ENCODE data around the gene JAK1. TPM values are rescaled to one million over a fixed set of nuclear protein-coding genes. Genes with fewer than 3 reads are reported as not detected.

The JAK1 gene
- total and polyA plus RNA-seq, 2 experiments from 2014 or later, result 8.0 to 19.5 TPM

DNA sequence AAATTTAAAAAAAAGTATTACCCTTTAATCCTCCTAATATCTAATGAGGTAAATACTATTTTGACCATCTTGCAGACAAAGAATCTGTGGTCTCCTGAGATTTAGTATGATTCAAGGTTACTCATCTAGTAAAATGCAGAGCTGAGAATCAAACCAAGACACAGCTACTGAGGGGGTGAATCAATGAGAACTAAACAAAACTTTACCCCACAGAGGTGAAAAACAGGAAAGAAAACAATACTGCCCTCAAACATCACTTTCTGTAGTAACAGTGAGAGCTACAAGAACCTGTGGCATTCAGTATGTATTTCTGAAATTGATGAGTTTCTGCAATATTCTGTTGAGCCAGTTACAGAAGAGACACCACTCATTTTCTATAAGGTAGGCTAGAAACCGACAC, 85.1 kb downstream of the JAK1 start:
- no peaks in the 10 kb centered on the region for H3K27me3 ChIP-seq (ENCODE audit: insufficient read depth)
- no peaks in the 10 kb centered on the region for H3K36me3 ChIP-seq (ENCODE audit: insufficient read depth)
- Mint-ChIP-seq H3K36me3 (ENCODE audit: low read depth) (no peaks in the 10 kb centered on the region), H3K27ac (no peak overlapping the region), H3K9me3 (no peaks in the 10 kb centered on the region), H3K27me3 (ENCODE audit: insufficient read depth, low read depth, poor library complexity) (no peaks in the 10 kb centered on the region), H3K4me1 (peaks cover 18% of the 10 kb centered on the region), H3K4me3 (no peak overlapping the region)
- H3F3A ChIP-seq (replicated peaks; ENCODE audit: low read depth), result no peaks in the 10 kb centered on the region
- no peak overlapping the region for H2AFZ ChIP-seq
- ATAC-seq (no peak), DNase-seq (ENCODE audit: low spot score) (no peak)
- TF ChIP-seq, protein P1, sequence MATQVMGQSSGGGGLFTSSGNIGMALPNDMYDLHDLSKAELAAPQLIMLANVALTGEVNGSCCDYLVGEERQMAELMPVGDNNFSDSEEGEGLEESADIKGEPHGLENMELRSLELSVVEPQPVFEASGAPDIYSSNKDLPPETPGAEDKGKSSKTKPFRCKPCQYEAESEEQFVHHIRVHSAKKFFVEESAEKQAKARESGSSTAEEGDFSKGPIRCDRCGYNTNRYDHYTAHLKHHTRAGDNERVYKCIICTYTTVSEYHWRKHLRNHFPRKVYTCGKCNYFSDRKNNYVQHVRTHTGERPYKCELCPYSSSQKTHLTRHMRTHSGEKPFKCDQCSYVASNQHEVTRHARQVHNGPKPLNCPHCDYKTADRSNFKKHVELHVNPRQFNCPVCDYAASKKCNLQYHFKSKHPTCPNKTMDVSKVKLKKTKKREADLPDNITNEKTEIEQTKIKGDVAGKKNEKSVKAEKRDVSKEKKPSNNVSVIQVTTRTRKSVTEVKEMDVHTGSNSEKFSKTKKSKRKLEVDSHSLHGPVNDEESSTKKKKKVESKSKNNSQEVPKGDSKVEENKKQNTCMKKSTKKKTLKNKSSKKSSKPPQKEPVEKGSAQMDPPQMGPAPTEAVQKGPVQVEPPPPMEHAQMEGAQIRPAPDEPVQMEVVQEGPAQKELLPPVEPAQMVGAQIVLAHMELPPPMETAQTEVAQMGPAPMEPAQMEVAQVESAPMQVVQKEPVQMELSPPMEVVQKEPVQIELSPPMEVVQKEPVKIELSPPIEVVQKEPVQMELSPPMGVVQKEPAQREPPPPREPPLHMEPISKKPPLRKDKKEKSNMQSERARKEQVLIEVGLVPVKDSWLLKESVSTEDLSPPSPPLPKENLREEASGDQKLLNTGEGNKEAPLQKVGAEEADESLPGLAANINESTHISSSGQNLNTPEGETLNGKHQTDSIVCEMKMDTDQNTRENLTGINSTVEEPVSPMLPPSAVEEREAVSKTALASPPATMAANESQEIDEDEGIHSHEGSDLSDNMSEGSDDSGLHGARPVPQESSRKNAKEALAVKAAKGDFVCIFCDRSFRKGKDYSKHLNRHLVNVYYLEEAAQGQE (IDR thresholded peaks at IDR 0.05; ENCODE audit: unreplicated experiment), result no peak
- no peaks in the 10 kb centered on the region for H3K79me2 ChIP-seq (replicated peaks; ENCODE audit: insufficient read depth)
- H3K27ac ChIP-seq (ENCODE audit: low read depth), result no peak overlapping the region
- no peaks in the 10 kb centered on the region for H3K9me2 ChIP-seq (ENCODE audit: insufficient read depth)
- H3K4me2 ChIP-seq, result no peak overlapping the region
- H3K4me3 ChIP-seq, result no peak overlapping the region
- no peaks in the 10 kb centered on the region for H4K20me1 ChIP-seq (replicated peaks; ENCODE audit: insufficient read depth)
- H3K4me1 ChIP-seq (ENCODE audit: insufficient read depth), result peaks cover 9% of the 10 kb centered on the region

DNA sequence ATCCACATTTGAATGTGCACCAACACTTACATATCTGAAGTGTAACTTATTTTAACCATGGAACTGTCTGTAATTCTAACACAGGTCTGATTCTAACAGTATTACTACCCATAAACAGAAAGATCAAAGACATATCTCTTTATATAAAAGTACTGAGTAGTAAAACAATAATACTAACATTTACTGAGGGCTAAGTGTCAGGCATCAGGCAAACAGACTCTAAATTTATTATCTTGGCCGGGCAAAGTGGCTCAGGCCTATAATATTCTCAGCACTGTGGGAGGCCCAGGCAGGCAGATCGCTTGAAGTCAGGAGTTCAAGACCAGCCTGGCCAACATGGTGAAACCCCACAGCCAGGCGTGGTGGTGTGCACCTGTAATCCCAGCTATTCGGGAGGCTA, 85.9 kb downstream of the JAK1 start:
- Histone ChIP-seq H3F3A (replicated peaks; ENCODE audit: low read depth) (no peaks in the 10 kb centered on the region), H3K27me3 (ENCODE audit: insufficient read depth) (no peaks in the 10 kb centered on the region), H3K4me1 (ENCODE audit: insufficient read depth) (peaks cover 9% of the 10 kb centered on the region), H3K27ac (ENCODE audit: low read depth) (no peak overlapping the region), H3K9me2 (ENCODE audit: insufficient read depth) (no peaks in the 10 kb centered on the region), H3K79me2 (replicated peaks; ENCODE audit: insufficient read depth) (no peaks in the 10 kb centered on the region), H4K20me1 (replicated peaks; ENCODE audit: insufficient read depth) (no peaks in the 10 kb centered on the region), H2AFZ (no peak overlapping the region), H3K36me3 (ENCODE audit: insufficient read depth) (no peaks in the 10 kb centered on the region), H3K4me3 (no peak overlapping the region), H3K4me2 (no peak overlapping the region)
- Mint-ChIP-seq H3K27me3 (ENCODE audit: insufficient read depth, low read depth, poor library complexity) (no peaks in the 10 kb centered on the region), H3K27ac (no peak overlapping the region), H3K4me1 (peaks cover 16% of the 10 kb centered on the region), H3K4me3 (no peak overlapping the region), H3K36me3 (ENCODE audit: low read depth) (no peaks in the 10 kb centered on the region), H3K9me3 (no peaks in the 10 kb centered on the region)
- ATAC-seq, result no peak
- no peak for DNase-seq (ENCODE audit: low spot score)
- TF ChIP-seq NANOG (IDR thresholded peaks at IDR 0.05; ENCODE audit: borderline replicate concordance) (no peak), ZNF114 (CRISPR knock-in tag; IDR thresholded peaks at IDR 0.05) (no peak), JUNB (IDR thresholded peaks at IDR 0.05; ENCODE audit: unreplicated experiment) (no peak), STAT1 (IDR thresholded peaks at IDR 0.05; ENCODE audit: unreplicated experiment) (no peak), ZNF331 (CRISPR knock-in tag; IDR thresholded peaks at IDR 0.05; ENCODE audit: low read depth) (no peak), POLR2AphosphoS5 (IDR thresholded peaks at IDR 0.05; ENCODE audit: low read depth) (no peak), EZH2 (IDR thresholded peaks at IDR 0.05; ENCODE audit: low read depth, unreplicated experiment) (no peak), EZH2phosphoT487 (IDR thresholded peaks at IDR 0.05; ENCODE audit: unreplicated experiment) (no peak)
- TF ChIP-seq, protein P2, sequence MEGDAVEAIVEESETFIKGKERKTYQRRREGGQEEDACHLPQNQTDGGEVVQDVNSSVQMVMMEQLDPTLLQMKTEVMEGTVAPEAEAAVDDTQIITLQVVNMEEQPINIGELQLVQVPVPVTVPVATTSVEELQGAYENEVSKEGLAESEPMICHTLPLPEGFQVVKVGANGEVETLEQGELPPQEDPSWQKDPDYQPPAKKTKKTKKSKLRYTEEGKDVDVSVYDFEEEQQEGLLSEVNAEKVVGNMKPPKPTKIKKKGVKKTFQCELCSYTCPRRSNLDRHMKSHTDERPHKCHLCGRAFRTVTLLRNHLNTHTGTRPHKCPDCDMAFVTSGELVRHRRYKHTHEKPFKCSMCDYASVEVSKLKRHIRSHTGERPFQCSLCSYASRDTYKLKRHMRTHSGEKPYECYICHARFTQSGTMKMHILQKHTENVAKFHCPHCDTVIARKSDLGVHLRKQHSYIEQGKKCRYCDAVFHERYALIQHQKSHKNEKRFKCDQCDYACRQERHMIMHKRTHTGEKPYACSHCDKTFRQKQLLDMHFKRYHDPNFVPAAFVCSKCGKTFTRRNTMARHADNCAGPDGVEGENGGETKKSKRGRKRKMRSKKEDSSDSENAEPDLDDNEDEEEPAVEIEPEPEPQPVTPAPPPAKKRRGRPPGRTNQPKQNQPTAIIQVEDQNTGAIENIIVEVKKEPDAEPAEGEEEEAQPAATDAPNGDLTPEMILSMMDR (conservative IDR thresholded peaks at IDR 0.05; ENCODE audit: low read depth in 2 of 2), result no peak
- TF ChIP-seq, protein P3, sequence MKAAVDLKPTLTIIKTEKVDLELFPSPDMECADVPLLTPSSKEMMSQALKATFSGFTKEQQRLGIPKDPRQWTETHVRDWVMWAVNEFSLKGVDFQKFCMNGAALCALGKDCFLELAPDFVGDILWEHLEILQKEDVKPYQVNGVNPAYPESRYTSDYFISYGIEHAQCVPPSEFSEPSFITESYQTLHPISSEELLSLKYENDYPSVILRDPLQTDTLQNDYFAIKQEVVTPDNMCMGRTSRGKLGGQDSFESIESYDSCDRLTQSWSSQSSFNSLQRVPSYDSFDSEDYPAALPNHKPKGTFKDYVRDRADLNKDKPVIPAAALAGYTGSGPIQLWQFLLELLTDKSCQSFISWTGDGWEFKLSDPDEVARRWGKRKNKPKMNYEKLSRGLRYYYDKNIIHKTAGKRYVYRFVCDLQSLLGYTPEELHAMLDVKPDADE (IDR thresholded peaks at IDR 0.05), result no peak
- TF ChIP-seq, protein P1 (IDR thresholded peaks at IDR 0.05; ENCODE audit: unreplicated experiment), result no peak

All from GM23338 (cell line).